Glutamatergic neuron (in vitro differentiated cells): ENCODE results near the gene PTPRG. TPM values are rescaled to one million over a fixed set of nuclear protein-coding genes. Genes with fewer than 3 reads are reported as not detected.

Experiments used
- DNase-seq: peaks from one replicate; pipeline ENCODE4 v3.0.0; 2022
- H3K27ac Mint-ChIP-seq: one replicate; pipeline ENCODE4 v1.8.0; 2020; ENCODE audit warnings: mild to moderate bottlenecking, mixed read lengths, inconsistent platforms; ENCODE audit not compliant: unreplicated experiment
- H3K27me3 Mint-ChIP-seq: one replicate; pipeline ENCODE4 v1.8.0; 2020; ENCODE audit warnings: mild to moderate bottlenecking, moderate library complexity, mixed read lengths, inconsistent platforms; ENCODE audit not compliant: unreplicated experiment
- H3K36me3 Mint-ChIP-seq: one replicate; pipeline ENCODE4 v1.8.0; 2020; ENCODE audit warnings: mild to moderate bottlenecking, mixed read lengths, inconsistent platforms; ENCODE audit not compliant: unreplicated experiment
- H3K4me1 Mint-ChIP-seq: one replicate; pipeline ENCODE4 v1.8.0; 2020; ENCODE audit warnings: mild to moderate bottlenecking, low read depth, mixed read lengths, inconsistent platforms; ENCODE audit not compliant: unreplicated experiment
- H3K4me3 Mint-ChIP-seq: one replicate; pipeline ENCODE4 v1.8.0; 2020; ENCODE audit warnings: mild to moderate bottlenecking, mixed read lengths, inconsistent platforms; ENCODE audit not compliant: unreplicated experiment
- H3K9me3 Mint-ChIP-seq: one replicate; pipeline ENCODE4 v1.8.0; 2020; ENCODE audit warnings: mild to moderate bottlenecking, moderate library complexity, mixed read lengths, inconsistent platforms; ENCODE audit not compliant: unreplicated experiment
- CTCF ChIP-seq: fragments of 200-600 bp; sonication (generic); IDR thresholded peaks from one replicate; pipeline ENCODE4 v1.5.0; 2021; ENCODE audit not compliant: partially characterized antibody, unreplicated experiment
- total RNA-seq: library from RNA; stranded (reverse); fragmentation: NEBNext Ultra II Directional; extraction: Animal tissue kit (Norgen Biotek cat#: 25700); gene quantifications from one replicate; pipeline ENCODE4 v1.2.1, GENCODE V29; 2021; ENCODE audit not compliant: unreplicated experiment

PTPRG gene
- total RNA-seq, 1 donor from 2014 or later, result 52.1 TPM

GRCh38 chr3:61734749-61735686 is 173.6 kb downstream of the PTPRG start:
- Mint-ChIP-seq H3K4me1 (peaks cover 43% of the 10 kb centered on the region), H3K27ac (peak overlapping the region; percentile 70), H3K4me3 (peak overlapping the region; percentile 32)

DNA sequence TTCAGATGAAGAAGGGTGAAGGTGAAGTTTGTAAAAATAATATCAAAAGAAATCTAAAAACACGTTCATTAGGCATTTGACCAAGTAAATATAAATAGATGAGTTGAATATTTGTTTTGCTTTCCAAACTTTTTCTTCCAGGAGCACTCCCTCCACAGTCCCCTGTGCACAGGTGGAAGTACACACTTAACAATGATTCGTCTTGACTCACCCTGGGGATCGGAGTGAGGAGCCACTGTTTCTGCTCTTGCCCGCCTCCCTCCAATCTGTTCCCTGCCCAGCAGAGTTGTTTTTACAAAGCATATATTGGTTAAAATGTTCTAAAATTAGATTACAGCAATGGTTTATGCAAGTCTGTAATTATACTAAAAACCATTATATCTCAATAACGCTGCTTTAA is 175.1 kb downstream of the PTPRG start:
- peaks cover 39% of the 10 kb centered on the region for H3K4me1 Mint-ChIP-seq
- no peak overlapping the region for H3K27ac Mint-ChIP-seq
- H3K27me3 Mint-ChIP-seq, result peaks cover 5% of the 10 kb centered on the region
- DNase-seq, result no peak
- no peaks in the 10 kb centered on the region for H3K9me3 Mint-ChIP-seq
- no peak for TF ChIP-seq CTCF
- H3K36me3 Mint-ChIP-seq, result no peaks in the 10 kb centered on the region
- H3K4me3 Mint-ChIP-seq, result no peak overlapping the region

More at GRCh38 chr3:61734749-61735686, 173.6 kb downstream of the PTPRG start:
- no peak for TF ChIP-seq CTCF
- no peak for DNase-seq
- Mint-ChIP-seq H3K27me3 (peaks cover 5% of the 10 kb centered on the region), H3K9me3 (no peaks in the 10 kb centered on the region), H3K36me3 (no peaks in the 10 kb centered on the region)

DNA sequence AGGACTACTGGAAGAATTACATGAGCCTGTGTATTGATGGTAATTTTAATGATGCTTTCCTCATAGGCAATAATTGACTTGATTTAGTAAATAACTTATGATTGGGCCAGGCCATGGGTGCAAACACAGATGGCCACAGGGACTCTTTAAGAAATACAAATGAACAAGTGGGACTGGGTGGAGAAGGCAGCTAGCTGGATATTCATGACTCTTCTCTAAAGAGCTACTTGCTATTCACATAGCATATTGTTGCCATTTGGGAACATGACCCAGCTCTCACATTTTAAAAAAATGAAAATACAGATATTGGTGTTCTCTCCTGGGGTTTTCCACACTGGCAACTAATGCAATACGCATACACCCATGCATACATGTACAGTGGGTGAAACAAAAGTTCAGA is 178.3 kb downstream of the PTPRG start:
- H3K4me3 Mint-ChIP-seq, result no peak overlapping the region
- no peak for DNase-seq
- H3K27me3 Mint-ChIP-seq, result peaks cover 3% of the 10 kb centered on the region
- peaks cover 39% of the 10 kb centered on the region for H3K4me1 Mint-ChIP-seq
- no peaks in the 10 kb centered on the region for H3K9me3 Mint-ChIP-seq
- H3K27ac Mint-ChIP-seq, result peak overlapping the region; percentile 36
- no peak for TF ChIP-seq CTCF
- H3K36me3 Mint-ChIP-seq, result no peaks in the 10 kb centered on the region

- no peak for TF ChIP-seq CTCF
- Mint-ChIP-seq H3K4me3 (no peak overlapping the region), H3K9me3 (peaks cover 3% of the 10 kb centered on the region), H3K27me3 (peaks cover under 1% of the 10 kb centered on the region), H3K4me1 (peaks cover 33% of the 10 kb centered on the region), H3K36me3 (no peaks in the 10 kb centered on the region), H3K27ac (no peak overlapping the region)
- no peak for DNase-seq
Measured at GRCh38 chr3:61740494-61740893, 179.1 kb downstream of the PTPRG start.

DNA sequence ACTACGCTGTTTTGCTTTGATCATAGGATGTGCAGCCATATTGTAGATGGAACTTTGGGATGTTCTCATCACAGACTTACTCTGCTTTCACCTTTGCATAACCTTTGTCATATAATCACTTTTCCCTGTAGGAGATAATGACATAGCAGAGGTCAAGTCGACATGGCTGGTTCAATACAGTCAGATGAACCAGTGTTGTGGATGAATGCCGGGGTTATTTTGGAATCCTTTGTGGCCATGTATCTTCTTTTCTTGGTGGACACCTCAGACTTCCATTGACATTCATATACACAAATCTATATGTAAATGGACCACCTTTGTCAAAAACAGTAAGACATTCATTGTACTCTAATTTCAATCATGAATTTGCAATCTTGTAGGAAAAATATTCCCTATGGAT is 180.2 kb downstream of the PTPRG start:
- H3K4me1 Mint-ChIP-seq, result peaks cover 31% of the 10 kb centered on the region
- H3K4me3 Mint-ChIP-seq, result no peak overlapping the region
- DNase-seq, result no peak
- H3K27ac Mint-ChIP-seq, result no peak overlapping the region
- H3K27me3 Mint-ChIP-seq, result no peaks in the 10 kb centered on the region
- H3K36me3 Mint-ChIP-seq, result no peaks in the 10 kb centered on the region
- H3K9me3 Mint-ChIP-seq, result peaks cover 3% of the 10 kb centered on the region
- no peak for TF ChIP-seq CTCF
